Activated T-helper 1 cell treated with anti-CD3 and anti-CD28 coated beads, Interleukin-12 subunit alpha, Interleukin-12 subunit beta, Interleukin-2, Interleukin-4 antibody, amounts not matched to agents 30 ng/mL and 10 ng/mL and 1 ng/mL, durations not matched to agents 14 hours and 24 hours and 36 hours (primary cell): Measurements from ENCODE around the gene MYO1G. TPM values are rescaled to one million over a fixed set of nuclear protein-coding genes. Genes with fewer than 3 reads are reported as not detected.
A peak's percentile ranks its signal among the peaks of the same experiment; 100 is the strongest.
"Not testable (repeated sequence)": the region's sequence is repeated elsewhere in the genome, so short reads cannot be mapped to it uniquely, and the experiment has no call there.

Source experiments
- DNase-seq: peaks from one replicate; pipeline ENCODE4 v3.0.0; 2021; ENCODE audit warnings: low spot score
- H3K27ac Mint-ChIP-seq: one replicate; pipeline ENCODE4 v1.8.0; 2021; ENCODE audit warnings: mild to moderate bottlenecking, mixed read lengths
- H3K27me3 Mint-ChIP-seq: one replicate; pipeline ENCODE4 v1.8.0; 2022; ENCODE audit warnings: mild to moderate bottlenecking, moderate library complexity, mixed read lengths; ENCODE audit not compliant: insufficient read depth
- H3K36me3 Mint-ChIP-seq: one replicate; pipeline ENCODE4 v1.8.0; 2021; ENCODE audit warnings: low read depth, mixed read lengths
- H3K4me1 Mint-ChIP-seq: one replicate; pipeline ENCODE4 v1.8.0; 2021; ENCODE audit warnings: low read depth, mixed read lengths
- H3K4me3 Mint-ChIP-seq: one replicate; pipeline ENCODE4 v1.8.0; 2021; ENCODE audit warnings: mild to moderate bottlenecking, moderate library complexity, mixed read lengths
- H3K9me3 Mint-ChIP-seq: one replicate; pipeline ENCODE4 v1.8.0; 2021; ENCODE audit warnings: mixed read lengths
- intact Hi-C: fragments of 100-400 bp; cut with micrococcal nuclease; formaldehyde crosslinking; loops from one replicate; pipeline ENCODE4 v1.15.1; 2024
- total RNA-seq: library from RNA; stranded (reverse); gene quantifications from 2 replicates; pipeline ENCODE4 v1.2.3, GENCODE V29; 2022

MYO1G gene
- total RNA-seq, 1 donor from 2014 or later, result 252 TPM

DNA sequence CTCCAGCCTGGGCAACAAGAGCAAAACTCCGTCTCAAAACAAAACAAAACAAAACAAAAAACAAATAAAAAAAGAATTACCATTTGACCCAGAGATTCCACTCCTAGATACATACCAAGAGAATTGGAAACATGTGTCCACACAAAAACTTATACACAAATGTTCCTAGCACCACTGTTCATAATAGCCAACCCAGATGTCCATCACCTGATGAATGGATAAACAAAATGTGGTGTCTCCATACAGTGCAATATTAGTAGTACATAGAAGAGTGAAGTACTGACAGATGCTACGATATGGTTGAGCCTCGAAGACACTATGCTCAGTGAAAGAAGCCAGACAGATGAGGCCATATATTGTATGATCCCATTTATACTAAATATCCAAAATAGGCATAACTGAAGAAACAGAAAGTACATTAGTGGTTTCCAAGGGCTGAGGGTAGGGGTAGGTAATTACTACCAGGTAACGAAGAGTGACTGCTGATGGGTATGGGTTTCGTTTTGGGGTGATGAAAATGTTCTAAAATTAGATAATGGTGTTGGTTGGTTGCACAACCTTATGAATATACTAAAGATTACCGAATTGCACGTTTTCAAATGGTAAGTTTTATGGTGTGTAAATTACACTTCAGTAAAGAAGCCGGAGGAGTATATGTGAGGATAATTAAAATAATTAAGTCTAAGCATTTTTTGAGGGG lies 20.0 kb downstream of the MYO1G start:
- Mint-ChIP-seq H3K27me3 (no peaks in the 10 kb centered on the region), H3K27ac (peak overlapping the region; percentile 3), H3K4me3 (no peak overlapping the region), H3K4me1 (peaks cover 12% of the 10 kb centered on the region), H3K36me3 (peaks cover 2% of the 10 kb centered on the region), H3K9me3 (no peaks in the 10 kb centered on the region)
- DNase-seq, result no peak
- intact Hi-C loops, result no loop called here

DNA sequence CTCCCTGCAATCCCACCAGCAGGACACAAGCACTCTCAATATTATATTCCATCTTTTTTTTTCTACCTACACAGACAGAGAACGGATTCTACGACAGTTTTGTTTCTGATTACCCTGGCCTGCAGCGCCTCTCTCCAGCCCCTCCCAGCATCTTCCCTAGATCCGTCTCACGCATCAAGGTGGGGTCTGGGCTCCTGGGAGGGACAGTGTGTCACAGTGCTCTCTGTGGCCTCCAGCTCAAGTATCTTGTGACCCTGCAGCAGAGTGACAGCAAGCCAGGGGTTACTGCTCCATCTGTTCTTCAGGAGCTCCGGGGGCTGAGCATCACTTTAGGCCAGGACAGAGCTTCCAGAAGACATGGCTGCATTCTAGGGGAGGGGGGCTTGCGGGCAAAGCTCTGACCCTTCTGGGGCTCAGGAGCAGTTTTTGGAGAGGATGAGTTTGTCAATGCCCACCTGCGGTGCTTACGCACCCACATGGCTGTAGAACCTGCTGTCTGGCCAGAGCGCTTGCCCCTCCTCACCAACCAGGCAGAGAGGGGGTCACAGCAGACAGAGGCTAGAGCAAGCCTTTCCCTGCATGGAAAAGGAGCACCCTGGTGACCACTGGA lies 22.6 kb downstream of the MYO1G start:
- H3K27me3 Mint-ChIP-seq, result peaks cover 3% of the 10 kb centered on the region

DNA sequence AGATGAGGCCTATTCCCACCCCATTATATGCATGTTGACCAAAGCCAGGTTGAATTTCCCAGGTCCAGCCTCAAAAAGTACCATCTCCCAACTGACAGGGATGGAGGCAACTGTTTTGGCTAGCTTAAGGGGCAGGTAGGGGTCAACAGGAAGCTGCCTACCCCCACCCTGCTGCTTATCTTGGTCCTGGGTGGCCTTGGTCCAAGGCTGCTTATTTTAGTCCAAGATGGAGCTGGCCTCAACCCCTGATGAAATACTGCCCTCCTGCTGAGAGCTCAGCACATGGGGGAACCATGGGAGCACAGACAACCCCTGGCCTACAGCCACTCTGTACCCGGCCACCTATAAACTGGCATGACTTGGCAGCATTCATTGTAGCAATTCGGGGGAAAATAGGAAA lies 23.1 kb downstream of the MYO1G start:
- no peaks in the 10 kb centered on the region for H3K36me3 Mint-ChIP-seq
- no peak overlapping the region for H3K4me3 Mint-ChIP-seq
- DNase-seq, result no peak
- no peaks in the 10 kb centered on the region for H3K9me3 Mint-ChIP-seq
- H3K4me1 Mint-ChIP-seq, result peaks cover 12% of the 10 kb centered on the region
- intact Hi-C loops, result no loop called here
- H3K27me3 Mint-ChIP-seq, result peaks cover 6% of the 10 kb centered on the region
- no peak overlapping the region for H3K27ac Mint-ChIP-seq

More for the DNA sequence above, 22.6 kb downstream of the MYO1G start:
- no peak for DNase-seq
- Mint-ChIP-seq H3K4me3 (no peak overlapping the region), H3K4me1 (peaks cover 12% of the 10 kb centered on the region), H3K9me3 (no peaks in the 10 kb centered on the region), H3K27ac (no peak overlapping the region), H3K36me3 (no peaks in the 10 kb centered on the region)
- intact Hi-C loops, result no loop called here

DNA sequence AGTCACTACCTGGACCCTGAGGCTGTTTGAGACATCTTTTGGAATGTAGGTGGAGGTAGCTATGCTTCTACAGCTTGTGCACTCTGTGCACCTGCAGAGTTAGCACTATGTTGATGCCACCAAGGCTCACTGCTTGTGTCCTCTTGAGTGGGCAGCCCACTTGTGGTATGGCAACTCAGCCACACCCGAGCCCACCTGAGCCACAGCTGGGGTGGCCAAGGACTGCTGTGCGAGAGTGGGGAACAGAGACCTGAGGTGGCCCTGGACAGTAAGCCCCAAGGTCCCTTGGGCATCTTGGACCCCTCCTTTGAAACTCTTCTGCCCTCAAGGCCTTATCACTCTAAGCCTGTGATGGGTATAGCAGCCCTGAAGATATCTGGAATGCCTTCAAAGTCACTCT lies 25.7 kb downstream of the MYO1G start:
- intact Hi-C loops, result no loop called here
- Mint-ChIP-seq H3K27ac (no peak overlapping the region), H3K27me3 (peaks cover 27% of the 10 kb centered on the region)

DNA sequence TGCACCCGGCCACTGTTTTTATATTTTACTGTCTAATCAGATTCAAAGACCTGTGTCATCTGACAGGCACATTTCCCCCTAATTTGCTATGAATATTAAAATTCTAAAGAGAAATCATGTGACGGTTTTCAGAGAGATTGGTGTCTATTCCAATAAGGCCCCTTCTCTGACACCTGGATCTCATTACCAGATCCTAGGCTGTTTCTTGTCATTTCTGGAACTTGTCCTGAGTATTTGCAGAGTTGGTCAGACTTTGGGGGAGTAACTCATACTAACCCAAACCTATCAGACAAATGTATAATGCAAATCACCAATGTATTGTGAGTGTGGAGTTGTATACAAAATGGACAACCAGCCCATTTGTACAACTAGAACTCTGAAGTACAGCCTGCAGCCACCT lies 29.5 kb downstream of the MYO1G start:
- Mint-ChIP-seq H3K9me3 (no peaks in the 10 kb centered on the region), H3K4me1 (no peaks in the 10 kb centered on the region), H3K27ac (no peak overlapping the region), H3K27me3 (peaks cover 35% of the 10 kb centered on the region), H3K4me3 (no peak overlapping the region), H3K36me3 (no peaks in the 10 kb centered on the region)
- intact Hi-C loops, result no loop called here
- no peak for DNase-seq

More for the DNA sequence above, 25.7 kb downstream of the MYO1G start:
- H3K9me3 Mint-ChIP-seq, result no peaks in the 10 kb centered on the region
- H3K36me3 Mint-ChIP-seq, result no peaks in the 10 kb centered on the region
- H3K4me3 Mint-ChIP-seq, result no peak overlapping the region
- H3K4me1 Mint-ChIP-seq, result no peaks in the 10 kb centered on the region
- DNase-seq, result no peak

DNA sequence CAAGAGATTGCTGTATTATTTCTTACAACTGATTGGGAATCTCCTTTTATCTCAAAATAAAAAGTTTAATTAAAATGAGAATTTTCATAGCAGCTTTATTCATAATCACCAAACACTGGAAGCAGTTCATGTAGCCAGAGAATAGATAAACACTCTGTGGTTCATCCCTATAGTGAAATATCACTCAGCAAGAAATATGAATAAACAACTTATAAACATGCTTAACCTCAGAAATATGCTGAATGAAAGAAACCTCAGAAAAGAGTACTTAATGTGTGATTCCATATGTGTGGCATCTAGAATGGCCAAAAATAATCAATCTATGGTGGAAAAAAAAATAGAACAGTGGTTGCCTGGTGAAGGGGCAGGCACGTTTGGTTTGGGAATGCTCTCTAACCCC lies 33.3 kb downstream of the MYO1G start:
- Mint-ChIP-seq H3K4me3 (no peak overlapping the region), H3K36me3 (no peaks in the 10 kb centered on the region), H3K27me3 (peaks cover 38% of the 10 kb centered on the region), H3K27ac (no peak overlapping the region), H3K4me1 (no peaks in the 10 kb centered on the region), H3K9me3 (no peaks in the 10 kb centered on the region)
- DNase-seq, result no peak
- intact Hi-C loops, result no loop called here

DNA sequence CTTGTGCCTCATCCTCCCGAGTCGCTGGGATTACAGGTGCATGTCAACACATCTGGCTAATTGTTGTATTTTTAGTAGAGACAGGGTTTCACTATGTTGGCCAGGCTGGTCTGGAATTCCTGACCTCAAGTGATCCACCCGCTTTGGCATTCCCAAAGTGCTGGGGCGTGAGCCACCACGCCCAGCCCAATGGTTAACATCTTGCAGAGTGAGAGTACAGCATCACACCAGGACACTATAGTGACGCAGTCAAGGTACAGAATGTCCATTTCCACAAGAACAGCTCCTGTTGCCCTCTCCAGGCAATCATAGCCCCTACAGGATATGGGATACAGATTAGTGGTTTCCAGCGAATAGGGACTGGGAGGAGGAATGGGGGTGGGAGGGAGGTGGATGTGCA lies 34.0 kb downstream of the MYO1G start:
- Mint-ChIP-seq H3K4me1 (no peaks in the 10 kb centered on the region), H3K27ac (no peak overlapping the region), H3K4me3 (no peak overlapping the region), H3K27me3 (peaks cover 32% of the 10 kb centered on the region), H3K36me3 (no peaks in the 10 kb centered on the region), H3K9me3 (no peaks in the 10 kb centered on the region)
- DNase-seq, result no peak
- intact Hi-C loops, result no loop called here

DNA sequence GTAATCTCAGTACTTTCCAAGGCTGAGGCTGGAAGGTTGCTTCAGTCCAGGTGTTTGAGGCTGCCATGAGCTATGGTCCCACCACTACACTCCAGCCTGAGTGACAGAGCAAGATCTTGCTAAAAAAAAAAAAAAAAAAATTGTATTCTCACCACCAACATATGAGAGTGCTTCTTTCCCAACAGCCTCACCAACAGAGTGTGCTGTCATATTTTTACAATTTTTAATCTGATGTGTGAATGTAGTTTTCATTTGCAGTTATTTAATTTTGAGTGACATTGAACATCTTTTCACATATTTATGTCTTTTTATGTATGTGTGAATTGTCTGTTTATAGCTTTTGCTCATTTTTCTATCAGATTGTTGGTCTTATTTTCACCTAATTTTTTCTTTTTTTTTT lies 35.2 kb downstream of the MYO1G start:
- intact Hi-C loops, result no loop called here
- no peaks in the 10 kb centered on the region for H3K9me3 Mint-ChIP-seq
- H3K27ac Mint-ChIP-seq, result no peak overlapping the region
- peaks cover 24% of the 10 kb centered on the region for H3K27me3 Mint-ChIP-seq
- no peaks in the 10 kb centered on the region for H3K4me1 Mint-ChIP-seq
- no peak for DNase-seq
- no peak overlapping the region for H3K4me3 Mint-ChIP-seq
- H3K36me3 Mint-ChIP-seq, result no peaks in the 10 kb centered on the region

DNA sequence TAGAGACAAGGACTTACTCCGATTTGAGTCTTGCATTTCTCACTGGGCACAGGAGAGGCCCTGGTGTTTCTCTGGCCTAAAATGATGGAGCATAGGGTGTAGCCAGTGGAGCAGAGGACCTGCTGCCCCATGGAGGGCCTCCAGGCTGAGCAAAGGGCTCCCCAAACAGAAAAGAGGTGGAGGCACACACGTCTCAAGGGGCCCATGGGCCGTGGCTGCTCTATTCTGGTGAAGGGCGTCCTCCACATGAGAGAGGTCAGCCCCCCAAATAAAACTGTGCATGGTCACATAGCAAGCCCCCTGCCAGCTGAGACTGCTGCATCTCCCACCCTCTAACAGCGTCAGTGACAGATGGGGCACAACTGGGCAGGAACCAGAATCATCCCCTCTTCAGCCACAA lies 41.4 kb downstream of the MYO1G start:
- peaks cover 14% of the 10 kb centered on the region for H3K27me3 Mint-ChIP-seq
- no peaks in the 10 kb centered on the region for H3K36me3 Mint-ChIP-seq
- H3K9me3 Mint-ChIP-seq, result no peaks in the 10 kb centered on the region
- no peak for DNase-seq
- no peak overlapping the region for H3K4me3 Mint-ChIP-seq
- intact Hi-C loops, result no loop called here
- peaks cover 7% of the 10 kb centered on the region for H3K4me1 Mint-ChIP-seq
- no peak overlapping the region for H3K27ac Mint-ChIP-seq

DNA sequence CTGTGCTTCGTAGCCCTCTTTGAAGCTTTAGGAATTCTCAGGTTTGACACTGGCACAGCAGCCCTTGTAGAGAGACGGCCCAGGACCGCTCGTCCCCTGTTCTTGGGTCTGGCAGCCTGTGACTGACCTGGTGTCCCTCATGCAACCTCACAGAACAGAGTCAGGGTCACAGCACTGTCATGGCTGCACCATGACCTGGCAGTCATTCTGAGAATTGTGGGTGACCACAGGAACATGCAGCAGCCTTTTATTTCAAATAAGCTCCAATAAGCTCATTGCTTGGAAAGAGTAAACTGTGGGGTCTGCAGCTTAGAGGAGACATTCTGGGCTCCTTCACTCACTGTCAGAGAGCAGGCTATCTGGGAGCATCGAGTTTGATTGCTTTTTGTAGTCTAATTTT lies 42.5 kb downstream of the MYO1G start:
- peaks cover 11% of the 10 kb centered on the region for H3K27me3 Mint-ChIP-seq
- intact Hi-C loops, result no loop called here
- H3K4me3 Mint-ChIP-seq, result no peak overlapping the region
- no peaks in the 10 kb centered on the region for H3K36me3 Mint-ChIP-seq
- DNase-seq, result no peak
- H3K4me1 Mint-ChIP-seq, result peaks cover 7% of the 10 kb centered on the region
- H3K27ac Mint-ChIP-seq, result no peak overlapping the region
- no peaks in the 10 kb centered on the region for H3K9me3 Mint-ChIP-seq

DNA sequence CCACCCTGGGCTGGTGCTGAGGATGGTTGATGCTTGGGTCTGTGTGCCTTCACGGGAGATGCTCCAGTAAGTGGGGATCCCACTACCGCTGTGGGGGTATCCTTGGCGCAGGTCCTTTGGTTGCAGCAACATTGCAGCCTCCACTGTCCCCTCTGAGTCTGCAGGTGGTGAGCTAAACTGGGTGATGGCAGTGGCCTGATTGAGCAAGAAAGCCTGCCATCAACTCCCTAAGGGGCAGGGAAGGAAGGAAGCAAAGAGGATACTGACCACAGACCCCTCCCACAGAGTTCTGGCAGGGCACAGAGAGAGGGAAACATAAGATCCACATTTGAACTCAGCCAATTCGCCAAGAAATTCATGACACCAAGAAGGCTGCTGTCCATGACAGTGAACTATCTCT lies 43.2 kb downstream of the MYO1G start:
- no peaks in the 10 kb centered on the region for H3K36me3 Mint-ChIP-seq
- no peak for DNase-seq
- peaks cover 7% of the 10 kb centered on the region for H3K4me1 Mint-ChIP-seq
- H3K27me3 Mint-ChIP-seq, result peaks cover 4% of the 10 kb centered on the region
- H3K9me3 Mint-ChIP-seq, result no peaks in the 10 kb centered on the region
- intact Hi-C loops, result no loop called here
- H3K27ac Mint-ChIP-seq, result no peak overlapping the region
- no peak overlapping the region for H3K4me3 Mint-ChIP-seq

DNA sequence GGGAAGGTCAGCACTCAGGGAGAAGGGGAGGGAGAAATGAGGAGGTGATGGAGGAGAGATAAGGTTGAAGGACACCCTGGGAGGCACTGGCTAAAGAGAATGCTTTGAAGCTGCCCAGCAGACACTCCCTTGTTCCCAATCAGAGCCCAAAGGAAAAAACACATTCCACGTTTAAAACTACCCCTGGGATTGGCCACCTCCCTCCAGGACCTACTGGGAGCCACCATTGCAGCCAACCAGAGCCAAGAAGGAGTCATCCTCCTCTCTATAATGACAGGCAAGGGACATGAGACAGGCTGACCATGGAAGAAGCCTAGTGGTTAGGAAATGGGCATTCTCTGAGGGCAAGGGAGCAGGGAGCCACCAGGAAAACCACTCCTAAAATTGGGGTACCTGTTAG lies 43.8 kb downstream of the MYO1G start:
- intact Hi-C loops, result no loop called here
- Mint-ChIP-seq H3K27me3 (peaks cover 4% of the 10 kb centered on the region), H3K27ac (no peak overlapping the region), H3K36me3 (no peaks in the 10 kb centered on the region), H3K4me1 (peaks cover 7% of the 10 kb centered on the region), H3K9me3 (no peaks in the 10 kb centered on the region), H3K4me3 (no peak overlapping the region)
- DNase-seq, result no peak

DNA sequence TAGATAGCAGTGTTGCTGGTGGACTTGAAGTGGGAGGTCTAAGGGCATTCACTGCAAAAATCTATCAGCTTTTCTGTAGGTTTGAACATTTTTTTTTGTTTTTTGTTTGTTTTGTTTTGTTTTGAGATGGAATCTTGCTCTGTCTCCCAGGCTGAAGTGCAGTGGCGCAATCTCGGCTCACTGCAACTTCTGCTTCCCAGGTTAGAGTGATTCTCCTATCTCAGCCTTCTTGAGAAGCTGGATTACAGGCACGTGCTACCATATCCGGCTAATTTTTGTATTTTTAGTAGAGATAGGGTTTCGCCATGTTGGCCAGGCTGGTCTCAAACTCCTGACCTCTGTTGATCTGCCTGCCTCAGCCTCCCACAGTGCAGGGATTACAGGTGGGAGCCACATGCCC lies 44.3 kb downstream of the MYO1G start:
- H3K27ac Mint-ChIP-seq, DNase-seq, H3K4me3 Mint-ChIP-seq, H3K36me3 Mint-ChIP-seq, intact Hi-C loops, H3K4me1 Mint-ChIP-seq, H3K27me3 Mint-ChIP-seq, H3K9me3 Mint-ChIP-seq: not testable (repeated sequence)

DNA sequence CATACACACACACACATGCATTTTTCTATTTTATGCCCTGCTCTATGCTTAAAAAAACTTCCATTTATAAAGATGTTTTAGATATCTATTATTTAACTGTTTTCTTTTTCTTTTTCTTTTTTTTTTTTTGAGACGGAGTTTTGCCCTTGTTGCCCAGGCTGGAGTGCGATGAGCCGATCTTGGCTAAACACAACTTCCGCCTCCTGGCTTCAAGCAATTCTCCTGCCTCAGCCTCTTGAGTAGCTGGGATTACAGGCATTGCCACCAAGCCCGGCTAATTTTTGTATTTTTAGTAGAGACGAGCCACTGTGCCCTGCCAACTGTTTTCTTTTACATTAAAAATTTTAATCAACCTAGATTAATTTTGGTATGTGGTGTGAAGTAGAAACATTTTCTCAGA lies 47.9 kb downstream of the MYO1G start:
- intact Hi-C loops, result no loop called here
- Mint-ChIP-seq H3K9me3 (no peaks in the 10 kb centered on the region), H3K4me3 (no peak overlapping the region), H3K36me3 (no peaks in the 10 kb centered on the region), H3K4me1 (no peaks in the 10 kb centered on the region), H3K27ac (no peak overlapping the region), H3K27me3 (peaks cover 25% of the 10 kb centered on the region)
- no peak for DNase-seq
